Epithelial cell of proximal tubule (primary cell): ENCODE results near the gene RAB6B. TPM values are rescaled to one million over a fixed set of nuclear protein-coding genes. Genes with fewer than 3 reads are reported as not detected.

ENCODE experiments used
- DNase-seq: peaks from one replicate; pipeline ENCODE4 v3.0.0-alpha.2; 2011; ENCODE audit warnings: low read depth
- H3K4me3 ChIP-seq: 2 replicates; pipeline ENCODE4 v1.5.1; 2011; ENCODE audit warnings: low read depth, mild to moderate bottlenecking, low read length
- CTCF ChIP-seq: conservative IDR thresholded peaks from 2 replicates; pipeline ENCODE4 v1.5.1; 2012; ENCODE audit warnings: low read depth, mild to moderate bottlenecking, low read length
- total RNA-seq: library from RNA; depleted of rRNA; stranded (reverse); fragments of >200 nt; gene quantifications from 2 replicates; pipeline ENCODE4 v1.2.3, GENCODE V29; 2015

RAB6B gene
- total RNA-seq, 1 donor from 2014 or later: 3.5 TPM

- TF ChIP-seq CTCF: no peak
- H3K4me3 ChIP-seq: no peak overlapping the region
- DNase-seq: no peak
These were observed 31.8 kb downstream of the RAB6B start for GRCh38 chr3:133863911-133864310.

GRCh38 chr3:133862161-133862560, 33.5 kb downstream of the RAB6B start:
- no peak for DNase-seq
- TF ChIP-seq CTCF: no peak
- no peak overlapping the region for H3K4me3 ChIP-seq

- H3K4me3 ChIP-seq: no peak overlapping the region
- no peak for DNase-seq
- TF ChIP-seq CTCF: no peak
These were observed 35.2 kb downstream of the RAB6B start for GRCh38 chr3:133860519-133860918.

- no peak overlapping the region for H3K4me3 ChIP-seq
- no peak for TF ChIP-seq CTCF
These were observed 36.1 kb downstream of the RAB6B start for GRCh38 chr3:133859381-133860234.

GRCh38 chr3:133857767-133858166, 37.9 kb downstream of the RAB6B start:
- TF ChIP-seq CTCF: no peak
- DNase-seq: no peak
- H3K4me3 ChIP-seq: no peak overlapping the region

More at GRCh38 chr3:133859381-133860234, 36.1 kb downstream of the RAB6B start:
- no peak for DNase-seq

GRCh38 chr3:133856316-133856715, 39.4 kb downstream of the RAB6B start:
- TF ChIP-seq CTCF: no peak
- no peak for DNase-seq
- H3K4me3 ChIP-seq: no peak overlapping the region

GRCh38 chr3:133855772-133856171, 39.9 kb downstream of the RAB6B start:
- no peak overlapping the region for H3K4me3 ChIP-seq
- TF ChIP-seq CTCF: no peak
- no peak for DNase-seq
